CD4-positive, alpha-beta T cell treated with Interleukin-15 for 1 hour (primary cell): ENCODE data around the gene RGS4.
"Not testable (repeated sequence)": the region's sequence is repeated elsewhere in the genome, so short reads cannot be mapped to it uniquely, and the experiment has no call there.

Experiments
- DNase-seq: peaks from one replicate; pipeline ENCODE4 v3.0.0-alpha.2; 2020

Gene RGS4

GRCh38 chr1:163069655-163070277 is 605 bp downstream of the RGS4 start:
- no peak for DNase-seq

- peak; percentile 27 for DNase-seq
These were observed 2.5 kb downstream of the RGS4 start for GRCh38 chr1:163071405-163072255.

- no peak for DNase-seq
These were observed 3.5 kb downstream of the RGS4 start for GRCh38 chr1:163072658-163073057.

GRCh38 chr1:163074004-163074403 is 4.8 kb downstream of the RGS4 start:
- DNase-seq: no peak

- DNase-seq: no peak
These were observed 5.6 kb downstream of the RGS4 start for GRCh38 chr1:163074716-163075284.

- no peak for DNase-seq
These were observed 6.9 kb downstream of the RGS4 start for GRCh38 chr1:163076044-163076443.

- DNase-seq: no peak
These were observed 7.3 kb downstream of the RGS4 start for GRCh38 chr1:163076446-163076845.

- DNase-seq: no peak
These were observed 8.0 kb downstream of the RGS4 start for GRCh38 chr1:163076981-163077761.

GRCh38 chr1:163082971-163083370 is 13.8 kb downstream of the RGS4 start:
- DNase-seq: no peak

- no peak for DNase-seq
These were observed 14.5 kb downstream of the RGS4 start for GRCh38 chr1:163083690-163084089.

GRCh38 chr1:163084330-163084729 is 15.2 kb downstream of the RGS4 start:
- no peak for DNase-seq

GRCh38 chr1:163085041-163085903 is 16.1 kb downstream of the RGS4 start:
- DNase-seq: no peak

GRCh38 chr1:163085904-163086268 is 16.7 kb downstream of the RGS4 start:
- no peak for DNase-seq

GRCh38 chr1:163089117-163089516 is 20.0 kb downstream of the RGS4 start:
- DNase-seq: not testable (repeated sequence)

GRCh38 chr1:163090321-163090945 is 21.3 kb downstream of the RGS4 start:
- no peak for DNase-seq

GRCh38 chr1:163093169-163093568 is 24.0 kb downstream of the RGS4 start:
- no peak for DNase-seq

GRCh38 chr1:163093579-163093978 is 24.4 kb downstream of the RGS4 start:
- DNase-seq: no peak

GRCh38 chr1:163094182-163094581 is 25.0 kb downstream of the RGS4 start:
- no peak for DNase-seq

- no peak for DNase-seq
These were observed 25.4 kb downstream of the RGS4 start for GRCh38 chr1:163094589-163094988.

GRCh38 chr1:163095213-163095612 is 26.1 kb downstream of the RGS4 start:
- DNase-seq: no peak

GRCh38 chr1:163102590-163102989 is 33.4 kb downstream of the RGS4 start:
- DNase-seq: no peak
